Calu3 (cell line): ENCODE data around the gene GZMA. TPM values are rescaled to one million over a fixed set of nuclear protein-coding genes. Genes with fewer than 3 reads are reported as not detected.

Source experiments
- BruUV-seq: library from RNA; stranded (reverse); fragments of 400-500 nt; replicated peaks from 2 replicates; lab custom pipeline; 2021; lab: Mats Ljungman, UMichigan
- CTCF ChIA-PET: fragments of 300-600 bp; sonication (Branson Sonifier 250); formaldehyde crosslinking; loops from one replicate; lab custom pipeline; 2022; ENCODE audit warnings: antibody characterized with exemption; lab: Charles Lee
- DNase-seq: peaks from one replicate; pipeline ENCODE4 v3.0.0; 2022
- H3K27ac Mint-ChIP-seq: one replicate; pipeline ENCODE4 v1.8.0; 2022; ENCODE audit warnings: mixed read lengths; ENCODE audit not compliant: unreplicated experiment
- H3K27me3 Mint-ChIP-seq: one replicate; pipeline ENCODE4 v1.8.0; 2022; ENCODE audit warnings: mixed read lengths; ENCODE audit not compliant: unreplicated experiment
- H3K36me3 Mint-ChIP-seq: one replicate; pipeline ENCODE4 v1.8.0; 2022; ENCODE audit warnings: mild to moderate bottlenecking, moderate library complexity, mixed read lengths; ENCODE audit not compliant: insufficient read depth, unreplicated experiment
- H3K4me1 Mint-ChIP-seq: one replicate; pipeline ENCODE4 v1.8.0; 2022; ENCODE audit warnings: mild to moderate bottlenecking, low read depth, mixed read lengths; ENCODE audit not compliant: unreplicated experiment
- H3K4me3 Mint-ChIP-seq: one replicate; pipeline ENCODE4 v1.8.0; 2022; ENCODE audit warnings: mild to moderate bottlenecking, low read depth, moderate library complexity, mixed read lengths; ENCODE audit not compliant: unreplicated experiment
- H3K9me3 Mint-ChIP-seq: one replicate; pipeline ENCODE4 v1.8.0; 2022; ENCODE audit warnings: low read depth, mixed read lengths; ENCODE audit not compliant: unreplicated experiment
- CTCF ChIP-seq: fragments of 200-600 bp; IDR thresholded peaks from one replicate; pipeline ENCODE4 v1.8.0; 2022; ENCODE audit warnings: antibody characterized with exemption; ENCODE audit not compliant: unreplicated experiment
- intact Hi-C: fragments of 100-400 bp; cut with micrococcal nuclease; formaldehyde crosslinking; loops from one replicate; pipeline ENCODE4 v1.10.0; 2022; ENCODE audit not compliant: unreplicated experiment
- total RNA-seq: library from RNA; stranded (reverse); gene quantifications from 2 replicates; pipeline ENCODE4 v1.2.3, GENCODE V29; 2022

GZMA gene
- total RNA-seq, 1 experiment from 2014 or later = not detected

DNA sequence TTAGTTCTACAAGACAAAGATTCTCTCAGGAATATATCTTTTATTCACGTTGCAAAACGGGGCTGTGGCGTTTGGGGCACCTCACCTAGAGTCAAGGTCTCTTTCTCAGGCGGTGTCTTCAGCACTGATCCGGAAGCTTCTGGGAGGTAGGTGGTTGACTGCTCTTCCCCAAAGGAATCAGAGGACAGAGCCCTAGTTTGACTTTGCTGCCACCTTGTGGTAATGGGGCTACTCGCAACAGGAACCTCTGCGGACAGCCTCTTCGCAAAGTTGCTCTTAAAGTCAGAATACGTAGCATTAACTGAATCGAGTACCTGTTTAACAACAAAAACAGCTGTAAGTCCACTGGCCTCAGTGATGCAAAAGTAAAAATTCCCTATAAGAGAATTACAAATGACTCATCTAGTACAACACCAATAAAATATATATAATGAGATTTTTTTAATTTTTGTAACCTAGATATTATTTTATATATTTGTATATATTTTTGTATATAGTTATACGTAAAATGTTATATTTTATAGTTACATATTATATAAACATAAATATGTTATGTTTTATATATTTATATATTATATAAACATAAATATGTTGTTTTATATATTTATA is 44.2 kb downstream of the GZMA start:
- Mint-ChIP-seq H3K9me3 (no peaks in the 10 kb centered on the region), H3K4me3 (no peak overlapping the region), H3K4me1 (no peaks in the 10 kb centered on the region), H3K27ac (no peak overlapping the region), H3K36me3 (no peaks in the 10 kb centered on the region), H3K27me3 (peaks cover 65% of the 10 kb centered on the region)
- TF ChIP-seq CTCF = peak; percentile 82
- DNase-seq = peak; percentile 83
- no TSS peak for BruUV-seq
- intact Hi-C loops = loop anchor here (1.0 kb wide), 2 partner anchors 202 to 240 kb away; no protein-coding TSS in a partner anchor
- CTCF ChIA-PET = interaction anchor here (0.8 to 1.2 kb wide), 3 partner anchors 202 to 241 kb away, joined by 4 to 12 read pairs (median 4); no protein-coding TSS in a partner anchor

GRCh38 chr5:55149308-55149795 is 46.9 kb downstream of the GZMA start:
- no peak overlapping the region for H3K27ac Mint-ChIP-seq
- TF ChIP-seq CTCF = no peak
- no peaks in the 10 kb centered on the region for H3K9me3 Mint-ChIP-seq
- CTCF ChIA-PET = no interaction called here
- DNase-seq = no peak
- no peaks in the 10 kb centered on the region for H3K36me3 Mint-ChIP-seq
- peaks cover 38% of the 10 kb centered on the region for H3K27me3 Mint-ChIP-seq
- H3K4me1 Mint-ChIP-seq = no peaks in the 10 kb centered on the region
- intact Hi-C loops = no loop called here
- no TSS peak for BruUV-seq
- H3K4me3 Mint-ChIP-seq = no peak overlapping the region

- H3K27ac Mint-ChIP-seq = no peak overlapping the region
- no peak for DNase-seq
- TF ChIP-seq CTCF = no peak
- H3K36me3 Mint-ChIP-seq = no peaks in the 10 kb centered on the region
- no peaks in the 10 kb centered on the region for H3K9me3 Mint-ChIP-seq
- intact Hi-C loops = no loop called here
- no TSS peak for BruUV-seq
- no peak overlapping the region for H3K4me3 Mint-ChIP-seq
- H3K4me1 Mint-ChIP-seq = peaks cover 11% of the 10 kb centered on the region
- CTCF ChIA-PET = no interaction called here
- peaks cover 14% of the 10 kb centered on the region for H3K27me3 Mint-ChIP-seq
Measured at GRCh38 chr5:55151923-55152842, 49.7 kb downstream of the GZMA start.

DNA sequence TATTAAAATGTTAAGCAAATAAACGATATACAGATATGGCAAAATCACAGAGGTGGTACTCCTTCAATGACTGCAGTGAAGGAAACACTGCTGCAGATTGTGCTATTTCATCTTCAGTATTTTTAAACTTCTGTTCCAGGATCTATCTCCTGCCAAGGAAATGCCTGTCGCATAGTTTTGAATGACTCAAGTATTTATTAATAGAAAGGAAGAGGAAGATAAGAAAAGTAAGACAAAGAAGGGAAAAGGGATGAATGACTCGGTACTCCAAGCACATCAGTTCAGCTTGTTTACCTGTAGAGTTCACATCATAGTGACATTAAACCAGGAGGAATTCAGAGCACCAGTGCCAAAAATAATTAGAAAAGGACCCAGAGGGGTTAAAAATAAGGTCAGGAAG is 52.4 kb downstream of the GZMA start:
- peaks cover 11% of the 10 kb centered on the region for H3K4me1 Mint-ChIP-seq
- BruUV-seq = no TSS peak
- no peak for TF ChIP-seq CTCF

More for the DNA sequence above, 52.4 kb downstream of the GZMA start:
- CTCF ChIA-PET = no interaction called here
- H3K4me3 Mint-ChIP-seq = no peak overlapping the region
- no peaks in the 10 kb centered on the region for H3K9me3 Mint-ChIP-seq
- no peak overlapping the region for H3K27ac Mint-ChIP-seq
- intact Hi-C loops = no loop called here
- DNase-seq = no peak
- peaks cover 2% of the 10 kb centered on the region for H3K27me3 Mint-ChIP-seq
- peaks cover 2% of the 10 kb centered on the region for H3K36me3 Mint-ChIP-seq

Other genes starting within 250 kb of the GZMA start
- gene ESM1, start 117.1 kb upstream of the GZMA start, total RNA-seq = not detected in 2 replicates
- not detected in 2 replicates for gene GZMK, start 78.4 kb upstream of the GZMA start, total RNA-seq
- gene GPX8, start 57.5 kb downstream of the GZMA start, total RNA-seq = 17.8 and 25.9 TPM in 2 replicates
- gene CDC20B, start 70.5 kb downstream of the GZMA start, total RNA-seq = not detected in 2 replicates
- 4.4 and 4.9 TPM in 2 replicates for gene MCIDAS, start 124.7 kb downstream of the GZMA start, total RNA-seq
- 10.1 and 12.5 TPM in 2 replicates for gene CCNO, start 131.0 kb downstream of the GZMA start, total RNA-seq
- 17.2 and 20.1 TPM in 2 replicates for gene DHX29, start 205.0 kb downstream of the GZMA start, total RNA-seq
- 73.9 and 79.0 TPM in 2 replicates for gene MTREX, start 205.3 kb downstream of the GZMA start, total RNA-seq